GM21576 (cell line): ENCODE results near the gene SNRPB.
A peak's percentile ranks its signal among the peaks of the same experiment; 100 is the strongest.

Experiments
- ATAC-seq: cut with Tn5 transposase; IDR thresholded peaks from one replicate; pipeline ENCODE4 v1.9.1; 2021; ENCODE audit warnings: mild to moderate bottlenecking, moderate library complexity; ENCODE audit not compliant: unreplicated experiment

The SNRPB gene

GRCh38 chr20:2475850-2476741, 5.5 kb upstream of the SNRPB start:
- no peak for ATAC-seq

GRCh38 chr20:2473516-2473915, 2.9 kb upstream of the SNRPB start:
- no peak for ATAC-seq

- peak; percentile 26 for ATAC-seq
These were observed 582 bp downstream of the SNRPB start for GRCh38 chr20:2469991-2470422.

GRCh38 chr20:2468581-2469407, 1.8 kb downstream of the SNRPB start:
- no peak for ATAC-seq

GRCh38 chr20:2467412-2467811, 3.2 kb downstream of the SNRPB start:
- no peak for ATAC-seq

GRCh38 chr20:2465100-2465499, 5.5 kb downstream of the SNRPB start:
- no peak for ATAC-seq

GRCh38 chr20:2463616-2464365, 6.8 kb downstream of the SNRPB start:
- no peak for ATAC-seq

GRCh38 chr20:2462484-2462883, 8.1 kb downstream of the SNRPB start:
- ATAC-seq: no peak

GRCh38 chr20:2460752-2461424, 9.7 kb downstream of the SNRPB start:
- ATAC-seq: no peak

GRCh38 chr20:2459981-2460751, 10.4 kb downstream of the SNRPB start:
- ATAC-seq: no peak

- ATAC-seq: no peak
These were observed 11.6 kb downstream of the SNRPB start for GRCh38 chr20:2458919-2459499.

- no peak for ATAC-seq
These were observed 14.7 kb downstream of the SNRPB start for GRCh38 chr20:2455771-2456497.

- no peak for ATAC-seq
These were observed 16.8 kb downstream of the SNRPB start for GRCh38 chr20:2453792-2454191.

GRCh38 chr20:2451939-2452732, 18.5 kb downstream of the SNRPB start:
- ATAC-seq: no peak

- no peak for ATAC-seq
These were observed 19.2 kb downstream of the SNRPB start for GRCh38 chr20:2451422-2451821.

GRCh38 chr20:2449386-2449785, 21.2 kb downstream of the SNRPB start:
- ATAC-seq: no peak

GRCh38 chr20:2446845-2447244, 23.7 kb downstream of the SNRPB start:
- no peak for ATAC-seq

GRCh38 chr20:2431185-2431584, 39.4 kb downstream of the SNRPB start:
- ATAC-seq: no peak
